GM19395 (cell line): ENCODE results near the gene PCYT1A.
A peak's percentile ranks its signal among the peaks of the same experiment; 100 is the strongest.
"Not testable (repeated sequence)": the region's sequence is repeated elsewhere in the genome, so short reads cannot be mapped to it uniquely, and the experiment has no call there.

Source experiments
- ATAC-seq: cut with Tn5 transposase; IDR thresholded peaks from one replicate; pipeline ENCODE4 v1.9.1; 2021; ENCODE audit warnings: mild to moderate bottlenecking, moderate library complexity; ENCODE audit not compliant: unreplicated experiment

Gene PCYT1A

GRCh38 chr3:196216681-196217211 lies 70.8 kb downstream of the PCYT1A start:
- no peak for ATAC-seq

- no peak for ATAC-seq
These were observed 71.4 kb downstream of the PCYT1A start, which contains the start of gene SLC51A for GRCh38 chr3:196216089-196216564. Gene SLC51A, plus strand, starts transcription at chr3:196216534. Its CDS starts 179 bp downstream, at chr3:196216713.

- ATAC-seq, result no peak
These were observed 72.0 kb downstream of the PCYT1A start for GRCh38 chr3:196215493-196216020.

GRCh38 chr3:196214783-196215441 lies 72.6 kb downstream of the PCYT1A start:
- no peak for ATAC-seq

- no peak for ATAC-seq
These were observed 76.6 kb downstream of the PCYT1A start, which contains the start of gene ZDHHC19 for GRCh38 chr3:196210673-196211556. Gene ZDHHC19, minus strand, starts transcription at chr3:196211400. Its CDS starts 85 bp downstream, at chr3:196211315.

- not testable (repeated sequence) for ATAC-seq
These were observed 77.4 kb downstream of the PCYT1A start for GRCh38 chr3:196209944-196210672.

- ATAC-seq, result no peak
These were observed 78.4 kb downstream of the PCYT1A start for GRCh38 chr3:196208942-196209695.

- no peak for ATAC-seq
These were observed 79.5 kb downstream of the PCYT1A start for GRCh38 chr3:196207833-196208607.

GRCh38 chr3:196207159-196207832 lies 80.2 kb downstream of the PCYT1A start:
- ATAC-seq, result no peak

GRCh38 chr3:196205442-196206205 lies 81.9 kb downstream of the PCYT1A start:
- ATAC-seq, result not testable (repeated sequence)

GRCh38 chr3:196203846-196204245 lies 83.7 kb downstream of the PCYT1A start:
- ATAC-seq, result no peak

GRCh38 chr3:196202516-196202970 lies 85.0 kb downstream of the PCYT1A start:
- ATAC-seq, result peak; percentile 65

GRCh38 chr3:196198771-196199753 lies 88.5 kb downstream of the PCYT1A start:
- no peak for ATAC-seq

GRCh38 chr3:196198081-196198675 lies 89.3 kb downstream of the PCYT1A start:
- no peak for ATAC-seq

- no peak for ATAC-seq
These were observed 90.0 kb downstream of the PCYT1A start for GRCh38 chr3:196197524-196197923.

- no peak for ATAC-seq
These were observed 91.8 kb downstream of the PCYT1A start for GRCh38 chr3:196195664-196196265.
